ES-I3 (cell line): ENCODE results near the gene GDAP1L1.
"Not testable (repeated sequence)": the region's sequence is repeated elsewhere in the genome, so short reads cannot be mapped to it uniquely, and the experiment has no call there.

ENCODE experiments used
- H3K36me3 ChIP-seq: 2 replicates; pipeline ENCODE4 v1.6.1; 2013; ENCODE audit warnings: mild to moderate bottlenecking, low read length, control low read depth, moderate library complexity; ENCODE audit not compliant: insufficient read depth
- H3K4me1 ChIP-seq: 2 replicates; pipeline ENCODE4 v1.6.1; 2013; ENCODE audit warnings: mild to moderate bottlenecking, control low read depth, low read length; ENCODE audit not compliant: insufficient read depth
- H3K9ac ChIP-seq: 2 replicates; pipeline ENCODE4 v1.6.1; 2013; ENCODE audit warnings: low read depth, mild to moderate bottlenecking, low read length, moderate library complexity
- H3K9me3 ChIP-seq: 2 replicates; pipeline ENCODE4 v1.6.1; 2013; ENCODE audit warnings: mild to moderate bottlenecking, low read length, moderate library complexity; ENCODE audit not compliant: control insufficient read depth, insufficient read depth

GDAP1L1 gene

DNA sequence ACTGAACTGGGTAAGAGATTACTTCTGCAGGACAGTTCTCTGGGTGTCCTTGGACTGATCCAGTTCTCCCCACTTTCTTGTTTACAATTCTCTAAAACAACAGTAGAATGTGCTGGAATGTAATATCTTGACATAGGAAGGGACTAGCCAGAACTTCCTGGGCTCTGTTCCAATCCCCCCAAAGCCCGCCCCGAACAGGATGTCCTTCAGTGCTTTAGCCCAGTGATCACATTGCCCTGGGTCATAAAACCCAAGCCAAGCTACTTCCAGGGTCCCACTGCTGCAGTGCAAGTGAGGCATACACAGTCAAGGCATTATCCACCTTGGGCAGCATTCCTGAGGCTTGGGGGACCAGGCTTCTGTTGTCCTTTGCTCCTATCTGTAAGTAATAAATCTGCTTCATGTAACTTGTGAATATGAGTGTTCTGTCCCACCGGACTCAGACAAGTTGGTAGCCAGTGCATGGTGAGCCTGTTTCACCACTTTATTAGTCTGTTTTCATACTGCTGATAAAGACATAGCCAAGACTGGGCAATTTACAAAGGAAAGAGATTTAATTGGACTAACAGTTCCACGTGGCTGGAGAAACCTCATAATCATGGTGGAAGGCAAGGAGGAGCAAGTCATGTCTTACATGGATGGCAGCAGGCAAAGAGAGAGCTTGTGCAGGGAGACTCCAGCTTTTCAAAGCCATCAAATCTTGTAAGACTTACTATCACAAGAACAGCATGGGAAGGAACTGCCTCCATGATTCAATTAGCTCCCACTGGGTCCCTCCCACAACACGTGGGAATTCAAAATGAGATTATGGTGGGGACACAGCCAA lies 40.4 kb downstream of the GDAP1L1 start:
- H3K36me3 ChIP-seq = no peaks in the 10 kb centered on the region
- no peaks in the 10 kb centered on the region for H3K4me1 ChIP-seq
- H3K9ac ChIP-seq = no peak overlapping the region
- no peaks in the 10 kb centered on the region for H3K9me3 ChIP-seq

DNA sequence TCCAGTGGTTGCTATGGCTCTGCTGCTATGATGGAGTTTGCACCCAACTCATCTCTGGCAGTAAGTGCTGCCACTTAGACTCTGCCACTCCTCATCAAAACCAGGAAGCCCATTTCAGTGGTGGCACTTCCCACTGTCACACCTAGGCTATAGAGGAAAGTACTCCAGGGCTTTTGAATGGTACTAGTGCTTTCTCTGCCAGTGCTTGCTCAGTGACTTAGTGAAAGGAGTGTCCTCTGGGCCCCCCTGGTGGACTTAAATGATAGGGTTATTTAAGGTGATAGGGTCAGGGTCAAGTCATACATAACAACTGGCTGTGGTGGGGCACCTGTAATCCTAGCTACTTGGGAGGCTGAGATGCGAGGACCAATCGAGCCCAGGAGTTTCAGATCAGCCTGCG lies 41.1 kb downstream of the GDAP1L1 start:
- H3K9ac ChIP-seq = no peak overlapping the region
- no peaks in the 10 kb centered on the region for H3K4me1 ChIP-seq
- H3K36me3 ChIP-seq = no peaks in the 10 kb centered on the region
- no peaks in the 10 kb centered on the region for H3K9me3 ChIP-seq

DNA sequence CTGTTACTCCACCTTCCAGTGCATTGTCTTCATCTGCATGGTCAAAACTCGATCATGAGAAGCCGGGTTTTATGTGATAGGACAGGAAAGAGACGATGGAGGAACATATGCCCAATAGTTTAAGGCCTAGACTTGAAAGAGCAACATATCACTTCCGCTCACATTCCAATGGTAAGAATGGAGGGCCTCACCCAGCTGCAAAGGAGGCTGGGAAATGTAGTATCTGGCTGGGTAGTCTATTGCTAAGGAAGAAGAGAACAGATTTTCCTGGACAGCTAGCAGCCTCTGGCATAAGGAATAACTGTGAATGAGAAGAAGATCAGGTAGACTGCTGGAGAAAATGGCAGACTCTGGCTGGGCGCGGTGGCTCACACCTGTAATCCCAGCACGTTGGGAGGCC lies 44.6 kb downstream of the GDAP1L1 start:
- Histone ChIP-seq H3K36me3 (no peaks in the 10 kb centered on the region), H3K9me3 (no peaks in the 10 kb centered on the region), H3K9ac (no peak overlapping the region), H3K4me1 (peaks cover 4% of the 10 kb centered on the region)

DNA sequence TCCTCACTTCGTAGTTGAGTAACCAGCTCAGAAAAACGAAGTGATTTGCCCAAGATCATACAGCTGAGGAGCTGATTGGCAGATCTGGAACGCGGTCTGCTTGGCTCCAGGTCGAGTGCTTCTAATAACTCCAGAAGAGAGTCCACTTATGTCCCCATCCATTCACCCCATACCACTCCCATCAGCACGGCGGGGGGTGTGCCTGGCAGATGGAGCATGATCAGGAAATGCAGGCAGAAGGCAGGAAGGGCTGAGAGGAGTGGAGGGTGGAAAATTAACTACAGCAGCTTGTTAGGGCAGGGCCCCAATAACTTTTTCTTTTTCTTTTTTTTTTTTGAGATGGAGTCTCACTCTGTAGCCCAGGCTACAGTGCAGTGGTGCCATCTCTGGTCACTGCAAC lies 48.9 kb downstream of the GDAP1L1 start:
- Histone ChIP-seq H3K9ac (no peak overlapping the region), H3K9me3 (no peaks in the 10 kb centered on the region), H3K36me3 (no peaks in the 10 kb centered on the region), H3K4me1 (peaks cover 4% of the 10 kb centered on the region)

DNA sequence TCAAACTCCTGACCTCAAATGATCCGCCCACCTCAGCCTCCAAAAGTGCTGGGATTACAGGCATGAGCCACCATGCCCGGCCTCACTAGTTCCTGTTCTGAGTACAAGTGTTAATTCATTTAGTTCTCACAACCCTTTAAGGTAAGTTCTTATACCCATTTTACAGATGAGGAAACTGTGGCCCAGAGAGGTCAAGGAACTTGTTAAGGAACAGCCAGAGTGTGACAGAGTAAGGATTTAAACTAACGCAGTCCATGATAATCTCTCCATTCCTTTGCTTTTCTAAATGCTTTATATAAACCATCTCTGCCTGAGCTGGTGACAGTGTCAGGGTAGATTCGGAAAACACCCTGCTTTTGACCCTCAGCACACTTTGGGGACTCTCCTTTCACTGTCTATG lies 50.6 kb downstream of the GDAP1L1 start:
- H3K9ac ChIP-seq = no peak overlapping the region
- H3K4me1 ChIP-seq = peaks cover 4% of the 10 kb centered on the region
- H3K36me3 ChIP-seq = no peaks in the 10 kb centered on the region
- H3K9me3 ChIP-seq = no peaks in the 10 kb centered on the region

DNA sequence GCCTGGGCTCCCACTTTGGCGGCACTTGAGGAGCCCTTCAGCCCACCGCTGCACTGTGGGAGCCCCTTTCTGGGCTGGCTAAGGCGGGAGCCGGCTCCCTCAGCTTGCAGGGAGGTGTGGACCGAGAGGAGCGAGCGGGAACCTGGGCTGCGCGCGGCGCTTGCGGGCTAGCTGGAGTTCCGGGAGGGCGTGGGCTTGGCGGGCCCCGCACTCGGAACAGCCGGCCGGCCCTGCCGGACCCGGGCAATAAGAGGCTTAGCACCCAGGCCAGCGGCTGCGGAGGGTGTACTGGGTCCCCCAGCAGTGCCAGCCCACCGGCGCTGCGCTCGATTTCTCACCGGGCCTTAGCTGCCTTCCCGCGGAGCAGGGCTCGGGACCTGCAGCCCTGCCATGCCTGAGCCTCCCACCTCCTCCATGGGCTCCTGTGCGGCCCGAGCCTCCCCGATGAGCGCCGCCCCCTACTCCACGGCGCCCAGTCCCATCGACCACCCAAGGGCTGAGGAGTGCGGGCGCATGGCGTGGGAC lies 52.0 kb downstream of the GDAP1L1 start:
- not testable (repeated sequence) for H3K9ac ChIP-seq, H3K4me1 ChIP-seq, H3K36me3 ChIP-seq, H3K9me3 ChIP-seq

DNA sequence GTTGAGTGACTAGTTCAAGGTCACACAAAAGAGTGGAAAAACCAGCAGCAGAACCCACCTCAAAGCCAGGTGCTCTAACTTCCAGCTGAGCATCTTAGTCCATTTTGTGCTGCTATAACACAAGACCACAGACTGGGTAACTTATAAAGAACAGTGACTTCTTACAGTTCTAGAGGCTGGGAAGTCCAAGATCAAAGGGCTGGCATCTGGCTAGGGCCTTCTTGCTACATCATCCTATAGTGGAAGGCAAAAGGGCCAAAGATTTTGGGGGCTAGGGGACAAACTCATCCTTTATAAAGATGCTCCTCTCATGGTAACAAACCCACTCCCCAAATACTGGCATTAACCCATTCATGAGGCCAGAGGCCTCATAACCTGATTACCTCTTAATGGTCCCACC lies 54.2 kb downstream of the GDAP1L1 start:
- Histone ChIP-seq H3K4me1 (no peaks in the 10 kb centered on the region; the same call in 1 of the 2 replicates), H3K9ac (no peak overlapping the region), H3K36me3 (no peaks in the 10 kb centered on the region; the same call in 1 of the 2 replicates), H3K9me3 (no peaks in the 10 kb centered on the region)

DNA sequence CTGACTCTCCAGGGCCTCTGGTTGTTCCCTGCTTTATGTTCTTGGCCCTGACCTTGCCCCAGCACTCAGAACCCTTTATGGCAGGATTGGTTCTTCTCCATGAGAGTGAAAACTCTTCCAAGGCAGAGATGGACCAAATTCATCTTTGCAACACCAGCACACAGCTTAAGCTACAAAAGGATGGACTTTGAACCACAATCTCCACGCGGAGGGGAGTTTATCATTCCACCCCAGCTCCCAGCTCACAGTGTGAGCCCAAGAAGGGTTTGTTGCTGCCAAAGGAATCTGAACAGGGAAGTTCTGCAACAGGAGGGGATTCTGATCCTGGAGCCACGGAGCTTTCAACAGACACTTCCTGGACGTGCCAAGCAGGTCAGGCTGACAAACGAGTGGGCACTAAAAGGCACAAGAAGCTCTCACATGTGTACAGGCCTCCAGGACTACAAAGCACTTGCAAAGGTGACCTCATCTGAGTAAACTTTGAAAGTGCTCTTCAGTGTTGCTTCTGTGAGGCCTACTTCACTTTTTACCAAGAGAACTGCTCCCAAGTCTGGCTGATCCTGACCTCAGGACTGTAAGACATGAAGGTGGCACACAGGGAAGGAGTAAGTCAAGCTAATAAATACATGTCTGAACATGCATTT lies 55.0 kb downstream of the GDAP1L1 start:
- Histone ChIP-seq H3K9ac (no peak overlapping the region), H3K4me1 (no peaks in the 10 kb centered on the region), H3K36me3 (no peaks in the 10 kb centered on the region; the same call in 1 of the 2 replicates), H3K9me3 (no peaks in the 10 kb centered on the region)

DNA sequence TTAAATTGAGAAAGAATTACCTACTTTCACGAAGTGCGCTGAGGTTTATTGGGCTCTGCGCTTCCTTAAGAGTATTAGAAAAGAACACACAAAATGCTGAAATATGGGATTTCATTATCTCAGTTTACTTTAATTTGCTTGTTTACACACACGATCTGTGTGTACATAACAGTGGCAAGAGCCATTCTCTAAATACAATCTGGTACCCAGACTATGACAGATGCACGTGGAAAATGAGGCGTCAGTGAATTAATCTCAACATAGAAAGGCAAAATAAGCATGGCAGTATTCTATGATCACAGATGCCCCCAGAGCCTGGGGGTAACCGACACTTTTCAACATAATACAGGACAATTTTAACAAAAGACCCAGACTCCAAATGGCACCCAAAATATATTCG lies 55.6 kb downstream of the GDAP1L1 start:
- no peaks in the 10 kb centered on the region for H3K4me1 ChIP-seq
- no peak overlapping the region for H3K9ac ChIP-seq
- no peaks in the 10 kb centered on the region; the same call in 1 of the 2 replicates for H3K36me3 ChIP-seq
- H3K9me3 ChIP-seq = no peaks in the 10 kb centered on the region

DNA sequence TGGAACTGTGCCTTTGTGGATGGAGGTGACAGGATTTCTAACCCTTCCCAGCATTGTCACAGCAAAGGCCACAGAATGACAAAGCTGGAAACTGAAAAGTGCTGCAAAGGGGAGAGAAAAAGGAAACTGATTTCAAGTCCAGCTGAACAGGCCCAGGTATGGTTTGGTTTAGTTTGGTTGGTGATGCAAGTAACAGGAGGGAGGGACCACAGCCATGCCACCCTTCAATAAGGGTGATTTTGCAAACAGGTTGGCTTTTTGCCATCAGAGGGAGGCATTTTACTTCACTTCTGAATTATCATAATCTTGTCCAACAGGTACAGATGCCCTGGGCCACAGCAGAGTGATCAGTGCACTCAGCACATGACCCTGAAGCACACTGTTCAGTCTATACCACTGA lies 57.3 kb downstream of the GDAP1L1 start:
- Histone ChIP-seq H3K36me3 (no peaks in the 10 kb centered on the region; the same call in 1 of the 2 replicates), H3K9ac (no peak overlapping the region), H3K4me1 (no peaks in the 10 kb centered on the region), H3K9me3 (no peaks in the 10 kb centered on the region)

DNA sequence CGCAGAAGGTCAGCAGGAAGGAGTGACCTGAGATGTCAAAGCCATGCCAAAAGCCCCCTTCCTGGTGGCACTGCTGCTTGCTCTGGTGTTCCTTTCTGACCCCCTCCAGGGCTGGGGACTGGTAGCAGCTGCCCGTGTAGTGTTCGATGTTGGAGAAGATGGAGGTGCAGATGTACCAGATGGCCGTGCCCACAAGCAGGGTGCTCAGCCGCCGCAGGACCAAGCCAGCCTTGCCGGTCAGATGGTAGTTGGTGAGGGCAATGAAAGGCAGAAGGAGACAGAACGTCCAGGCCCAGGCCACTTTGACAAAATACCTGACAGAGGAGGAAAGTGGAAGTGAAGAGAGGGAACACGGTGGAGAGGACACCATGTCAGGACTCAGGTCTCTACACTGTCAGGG lies 59.8 kb downstream of the GDAP1L1 start:
- Histone ChIP-seq H3K4me1 (no peaks in the 10 kb centered on the region), H3K9ac (no peak overlapping the region), H3K9me3 (no peaks in the 10 kb centered on the region), H3K36me3 (no peaks in the 10 kb centered on the region; the same call in 1 of the 2 replicates)

DNA sequence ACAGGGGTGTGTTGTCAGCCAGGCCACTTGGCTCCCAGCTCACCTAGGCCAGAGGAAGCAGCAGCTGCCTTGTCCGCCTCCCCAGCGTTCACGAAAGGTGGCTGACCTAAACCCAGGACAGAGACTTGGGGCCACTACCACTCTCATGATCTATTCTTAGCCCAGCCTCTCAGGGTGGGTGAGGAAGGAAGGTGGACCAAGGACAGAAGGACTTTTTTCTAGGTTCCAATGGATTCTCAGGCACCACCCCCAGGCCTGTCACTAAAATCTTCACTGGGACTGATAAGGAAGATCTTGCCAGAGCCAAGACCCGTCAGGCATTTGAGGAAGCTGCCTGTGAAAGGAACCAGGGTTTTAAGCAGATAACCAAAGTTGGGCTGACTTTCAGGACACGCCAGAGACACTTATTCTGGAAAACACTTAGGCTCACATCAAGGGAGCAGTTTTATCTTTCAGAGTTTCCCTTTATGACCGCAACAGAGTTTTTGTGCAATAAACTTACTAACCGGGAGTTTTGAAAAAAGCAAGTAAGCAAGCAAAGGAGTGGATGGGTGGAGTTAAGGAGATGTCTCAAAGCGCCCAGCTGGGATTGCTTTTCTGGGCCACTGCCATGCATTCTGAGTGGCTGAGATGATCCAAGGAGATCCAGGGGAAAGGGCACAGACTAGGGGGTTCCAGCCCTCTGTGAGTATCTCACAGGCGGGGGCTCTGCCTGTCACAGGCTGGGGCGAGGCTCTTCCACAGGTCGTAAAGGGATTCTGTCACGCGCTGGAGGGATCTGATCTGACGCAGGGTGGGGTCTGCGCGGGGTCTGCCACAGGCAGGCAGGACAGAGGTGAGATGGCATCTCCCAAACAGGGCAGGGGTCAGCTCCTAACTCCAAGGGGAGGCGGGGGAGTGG lies 62.9 kb downstream of the GDAP1L1 start:
- H3K4me1 ChIP-seq = no peaks in the 10 kb centered on the region
- H3K36me3 ChIP-seq = no peaks in the 10 kb centered on the region; the same call in 1 of the 2 replicates
- peak overlapping the region; percentile 74 for H3K9ac ChIP-seq
- H3K9me3 ChIP-seq = no peaks in the 10 kb centered on the region

DNA sequence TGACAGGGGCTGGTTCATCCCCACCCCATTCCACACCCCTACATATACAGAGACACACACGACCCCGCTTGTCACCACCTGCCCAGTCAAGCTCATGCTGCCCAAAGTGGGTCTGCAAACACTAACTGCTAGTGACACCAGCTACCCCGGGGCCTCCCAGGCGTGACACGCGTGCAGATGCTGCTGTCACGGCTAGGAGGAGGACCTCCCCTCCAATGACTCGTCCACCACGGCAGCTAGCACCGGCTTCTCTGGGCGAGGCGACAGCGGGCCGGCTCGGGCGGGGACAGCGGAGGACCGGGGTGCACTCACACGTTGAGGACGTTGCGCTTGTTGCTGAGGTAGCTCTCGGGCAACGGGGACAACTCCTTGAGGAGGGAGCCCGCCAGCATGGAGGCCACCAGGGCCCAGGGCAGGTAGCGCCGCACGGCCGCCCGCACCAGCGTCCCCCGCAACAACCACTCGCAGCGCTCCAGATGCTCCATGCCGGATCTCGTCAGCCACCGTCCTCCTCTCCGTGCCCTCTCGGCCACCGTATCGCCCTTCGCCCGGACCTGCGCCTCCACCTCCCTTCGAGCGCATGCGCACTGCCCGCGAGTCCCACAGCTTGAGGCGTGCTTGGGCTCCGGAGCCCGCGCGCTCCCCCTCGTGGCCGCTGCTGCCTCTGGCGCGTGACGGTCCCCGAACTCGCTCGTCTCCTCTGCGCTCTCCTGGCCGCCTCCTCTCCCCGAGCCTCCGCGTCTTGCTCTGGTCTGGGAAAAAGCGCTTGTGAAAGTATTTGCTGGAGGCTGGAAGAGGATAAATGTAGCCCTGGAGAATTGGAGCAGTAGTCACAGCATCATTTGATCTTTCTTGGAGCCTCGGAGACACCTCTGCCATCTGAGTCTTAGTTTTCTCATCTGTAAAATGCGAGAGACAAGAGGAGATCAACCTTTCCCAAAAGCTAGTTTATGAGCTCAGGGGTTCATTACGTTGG lies 63.8 kb downstream of the GDAP1L1 start, which contains the start of gene FITM2:
TSS of gene FITM2 (minus strand) at position 539 of the 976 bp plus-strand sequence. CDS start at position 485, 54 bp downstream.
- Histone ChIP-seq H3K36me3 (no peaks in the 10 kb centered on the region; the same call in 1 of the 2 replicates), H3K9ac (peak within 1 kb of the TSS; percentile 74), H3K4me1 (no peaks in the 10 kb centered on the region), H3K9me3 (no peaks in the 10 kb centered on the region)
